Panc1 (cell line): ENCODE results near the gene PFKM.

Experiments used
- TCF7L2 ChIP-seq: IDR thresholded peaks from 2 replicates; pipeline ENCODE4 v1.6.1; 2011; ENCODE audit warnings: mild to moderate bottlenecking, low read depth, low read length, inconsistent platforms
- TF ChIP-seq, protein P1 (sequence below): fragments of 450-650 bp; IDR thresholded peaks from 2 replicates; pipeline ENCODE4 v1.5.1; 2017; ENCODE audit warnings: mild to moderate bottlenecking

- TF ChIP-seq TCF7L2 = no peak
- TF ChIP-seq, protein P1, sequence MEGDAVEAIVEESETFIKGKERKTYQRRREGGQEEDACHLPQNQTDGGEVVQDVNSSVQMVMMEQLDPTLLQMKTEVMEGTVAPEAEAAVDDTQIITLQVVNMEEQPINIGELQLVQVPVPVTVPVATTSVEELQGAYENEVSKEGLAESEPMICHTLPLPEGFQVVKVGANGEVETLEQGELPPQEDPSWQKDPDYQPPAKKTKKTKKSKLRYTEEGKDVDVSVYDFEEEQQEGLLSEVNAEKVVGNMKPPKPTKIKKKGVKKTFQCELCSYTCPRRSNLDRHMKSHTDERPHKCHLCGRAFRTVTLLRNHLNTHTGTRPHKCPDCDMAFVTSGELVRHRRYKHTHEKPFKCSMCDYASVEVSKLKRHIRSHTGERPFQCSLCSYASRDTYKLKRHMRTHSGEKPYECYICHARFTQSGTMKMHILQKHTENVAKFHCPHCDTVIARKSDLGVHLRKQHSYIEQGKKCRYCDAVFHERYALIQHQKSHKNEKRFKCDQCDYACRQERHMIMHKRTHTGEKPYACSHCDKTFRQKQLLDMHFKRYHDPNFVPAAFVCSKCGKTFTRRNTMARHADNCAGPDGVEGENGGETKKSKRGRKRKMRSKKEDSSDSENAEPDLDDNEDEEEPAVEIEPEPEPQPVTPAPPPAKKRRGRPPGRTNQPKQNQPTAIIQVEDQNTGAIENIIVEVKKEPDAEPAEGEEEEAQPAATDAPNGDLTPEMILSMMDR = no peak
These were observed 38.9 kb upstream of the PFKM start for GRCh38 chr12:48080285-48080684.
